GM08714 (cell line): ENCODE measurements around the gene PRSS2.
"Not testable (repeated sequence)": the region's sequence is repeated elsewhere in the genome, so short reads cannot be mapped to it uniquely, and the experiment has no call there.

Experiments
- H3K4me3 ChIP-seq: fragments of 200-500 bp; sonication (Bioruptor generic); 2 replicates; pipeline ENCODE4 v1.5.1; 2014; ENCODE audit warnings: mild to moderate bottlenecking, low read length, inconsistent platforms
- ZNF274 ChIP-seq: IDR thresholded peaks from 2 replicates; pipeline ENCODE4 v1.6.1; 2012; ENCODE audit warnings: mild to moderate bottlenecking, low read depth, low read length

PRSS2 gene

GRCh38 chr7:142752376-142753225 is 18.2 kb upstream of the PRSS2 start:
- TF ChIP-seq ZNF274: no peak

GRCh38 chr7:142753366-142753765 is 17.4 kb upstream of the PRSS2 start:
- no peak for TF ChIP-seq ZNF274
- H3K4me3 ChIP-seq: no peak overlapping the region

More at GRCh38 chr7:142752376-142753225, 18.2 kb upstream of the PRSS2 start:
- no peak overlapping the region for H3K4me3 ChIP-seq

- H3K4me3 ChIP-seq: not testable (repeated sequence)
Observed at GRCh38 chr7:142753925-142754491, 16.8 kb upstream of the PRSS2 start.

GRCh38 chr7:142754681-142755575 is 15.8 kb upstream of the PRSS2 start:
- H3K4me3 ChIP-seq: no peak overlapping the region
- TF ChIP-seq ZNF274: no peak

- H3K4me3 ChIP-seq: not testable (repeated sequence)
Observed at GRCh38 chr7:142758312-142758711, 12.5 kb upstream of the PRSS2 start.

GRCh38 chr7:142759433-142759832 is 11.3 kb upstream of the PRSS2 start:
- no peak for TF ChIP-seq ZNF274
- H3K4me3 ChIP-seq: no peak overlapping the region

- no peak overlapping the region for H3K4me3 ChIP-seq
- TF ChIP-seq ZNF274: no peak
Observed at GRCh38 chr7:142760071-142760642, 10.6 kb upstream of the PRSS2 start.

GRCh38 chr7:142761606-142762005 is 9.2 kb upstream of the PRSS2 start:
- H3K4me3 ChIP-seq: not testable (repeated sequence)

GRCh38 chr7:142762104-142762503 is 8.7 kb upstream of the PRSS2 start:
- TF ChIP-seq ZNF274: no peak
- no peak overlapping the region for H3K4me3 ChIP-seq

- no peak overlapping the region for H3K4me3 ChIP-seq
- no peak for TF ChIP-seq ZNF274
Observed at GRCh38 chr7:142767451-142767850, 3.3 kb upstream of the PRSS2 start.

- TF ChIP-seq ZNF274: no peak
Observed at GRCh38 chr7:142767861-142768260, 2.9 kb upstream of the PRSS2 start.

GRCh38 chr7:142768885-142769284 is 1.9 kb upstream of the PRSS2 start:
- not testable (repeated sequence) for H3K4me3 ChIP-seq

More at GRCh38 chr7:142767861-142768260, 2.9 kb upstream of the PRSS2 start:
- no peak overlapping the region for H3K4me3 ChIP-seq

- H3K4me3 ChIP-seq: no peak overlapping the region
- TF ChIP-seq ZNF274: no peak
Observed at GRCh38 chr7:142771353-142771723, 568 bp downstream of the PRSS2 start.

- no peak for TF ChIP-seq ZNF274
- no peak overlapping the region for H3K4me3 ChIP-seq
Observed at GRCh38 chr7:142772051-142772450, 1.3 kb downstream of the PRSS2 start.
